ENCODE data around the gene MAGI2.

Gene MAGI2

GRCh38 chr7:79376299-79377025 lies 77.0 kb downstream of the MAGI2 start:
- no peak for DNase-seq (ENCODE audit: low read depth in 2 of 2)

GRCh38 chr7:79361214-79361613 lies 92.3 kb downstream of the MAGI2 start:
- DNase-seq (ENCODE audit: low read depth in 2 of 2), result no peak

- DNase-seq (ENCODE audit: low read depth in 2 of 2), result no peak
Observed at GRCh38 chr7:79359827-79360226, 93.6 kb downstream of the MAGI2 start.

- DNase-seq (ENCODE audit: low read depth in 2 of 2), result no peak
Observed at GRCh38 chr7:79357101-79357500, 96.4 kb downstream of the MAGI2 start.

- DNase-seq (ENCODE audit: low read depth in 2 of 2), result no peak
Observed at GRCh38 chr7:79353720-79354468, 99.6 kb downstream of the MAGI2 start.

- DNase-seq (ENCODE audit: low read depth in 2 of 2), result no peak
Observed at GRCh38 chr7:79352323-79352722, 101.1 kb downstream of the MAGI2 start.

- no peak for DNase-seq (ENCODE audit: low read depth in 2 of 2)
Observed at GRCh38 chr7:79347351-79347750, 106.1 kb downstream of the MAGI2 start.

GRCh38 chr7:79341902-79342301 lies 111.6 kb downstream of the MAGI2 start:
- DNase-seq (ENCODE audit: low read depth in 2 of 2), result no peak

GRCh38 chr7:79340212-79340611 lies 113.3 kb downstream of the MAGI2 start:
- DNase-seq (ENCODE audit: low read depth in 2 of 2), result no peak

GRCh38 chr7:79339208-79339925 lies 114.1 kb downstream of the MAGI2 start:
- no peak for DNase-seq (ENCODE audit: low read depth in 2 of 2)

GRCh38 chr7:79337717-79338116 lies 115.8 kb downstream of the MAGI2 start:
- no peak for DNase-seq (ENCODE audit: low read depth in 2 of 2)

GRCh38 chr7:79334841-79335240 lies 118.6 kb downstream of the MAGI2 start:
- DNase-seq (ENCODE audit: low read depth in 2 of 2), result no peak

GRCh38 chr7:79334334-79334733 lies 119.1 kb downstream of the MAGI2 start:
- DNase-seq (ENCODE audit: low read depth in 2 of 2), result no peak

- DNase-seq (ENCODE audit: low read depth in 2 of 2), result no peak
Observed at GRCh38 chr7:79332091-79332490, 121.4 kb downstream of the MAGI2 start.

- no peak for DNase-seq (ENCODE audit: low read depth in 2 of 2)
Observed at GRCh38 chr7:79329464-79329863, 124.0 kb downstream of the MAGI2 start.

- DNase-seq (ENCODE audit: low read depth in 2 of 2), result no peak
Observed at GRCh38 chr7:79320741-79321473, 132.6 kb downstream of the MAGI2 start.

GRCh38 chr7:79319369-79319768 lies 134.1 kb downstream of the MAGI2 start:
- DNase-seq (ENCODE audit: low read depth in 2 of 2), result no peak

- no peak for DNase-seq (ENCODE audit: low read depth in 2 of 2)
Observed at GRCh38 chr7:79317728-79318127, 135.7 kb downstream of the MAGI2 start.

- DNase-seq (ENCODE audit: low read depth in 2 of 2), result no peak
Observed at GRCh38 chr7:79312022-79312421, 141.4 kb downstream of the MAGI2 start.

- DNase-seq (ENCODE audit: low read depth in 2 of 2), result no peak
Observed at GRCh38 chr7:79308192-79308591, 145.3 kb downstream of the MAGI2 start.

GRCh38 chr7:79307376-79307775 lies 146.1 kb downstream of the MAGI2 start:
- no peak for DNase-seq (ENCODE audit: low read depth in 2 of 2)

GRCh38 chr7:79304711-79305110 lies 148.8 kb downstream of the MAGI2 start:
- DNase-seq (ENCODE audit: low read depth in 2 of 2), result no peak

All from stimulated activated CD8-positive, alpha-beta memory T cell treated with anti-CD3 and anti-CD28 coated beads, Interleukin-7, amount 100 ng/mL, for 4 hours (primary cell).